ENCODE measurements around the gene ASTN2. TPM values are rescaled to one million over a fixed set of nuclear protein-coding genes. Genes with fewer than 3 reads are reported as not detected.

Gene ASTN2
- total RNA-seq, 2 donors from 2014 or later, result 3.1 to 4.9 TPM

DNA sequence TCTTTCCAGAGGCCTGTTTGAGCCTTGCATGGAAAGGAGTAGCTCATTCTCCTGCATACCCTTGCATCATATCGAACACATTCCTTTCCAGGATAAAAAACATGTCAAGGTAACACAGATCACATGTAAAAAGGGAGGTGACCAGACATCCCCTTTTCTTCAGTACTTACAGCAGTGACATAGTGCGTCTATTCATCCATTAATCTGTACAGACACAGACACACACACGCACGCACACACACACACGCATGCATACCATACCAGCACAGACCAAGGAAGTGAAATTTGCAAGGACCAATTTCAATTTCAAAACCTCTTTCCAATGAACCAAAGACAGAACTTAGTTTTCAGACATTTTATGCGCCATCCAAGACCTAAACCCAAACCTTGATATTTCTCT lies 1005.2 kb downstream of the ASTN2 start:
- no peak for ATAC-seq
- intact Hi-C loops (cut with DNase I, micrococcal nuclease), result no loop called here

DNA sequence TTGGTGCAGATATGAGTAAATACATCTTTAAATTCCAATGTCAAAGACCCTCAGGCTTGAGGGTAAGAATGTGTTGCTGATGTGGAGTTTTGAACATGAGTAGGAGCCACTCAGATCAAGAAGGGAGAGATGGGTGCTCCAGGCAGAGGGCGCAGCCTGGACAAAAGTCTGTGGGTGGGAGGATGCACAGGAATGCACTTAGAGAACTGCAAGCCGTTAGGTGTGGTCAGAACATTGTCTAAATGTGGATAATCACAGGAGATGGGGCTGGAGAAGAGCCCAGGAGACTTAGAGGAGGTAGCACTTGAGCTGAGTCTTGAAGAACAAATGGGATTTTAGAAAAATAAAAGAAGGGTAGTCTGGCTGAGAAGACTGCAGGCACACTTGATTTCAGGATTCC lies 1005.7 kb downstream of the ASTN2 start:
- no peak for ATAC-seq

More for the DNA sequence above, 1005.2 kb downstream of the ASTN2 start:
- no peak for DNase-seq

DNA sequence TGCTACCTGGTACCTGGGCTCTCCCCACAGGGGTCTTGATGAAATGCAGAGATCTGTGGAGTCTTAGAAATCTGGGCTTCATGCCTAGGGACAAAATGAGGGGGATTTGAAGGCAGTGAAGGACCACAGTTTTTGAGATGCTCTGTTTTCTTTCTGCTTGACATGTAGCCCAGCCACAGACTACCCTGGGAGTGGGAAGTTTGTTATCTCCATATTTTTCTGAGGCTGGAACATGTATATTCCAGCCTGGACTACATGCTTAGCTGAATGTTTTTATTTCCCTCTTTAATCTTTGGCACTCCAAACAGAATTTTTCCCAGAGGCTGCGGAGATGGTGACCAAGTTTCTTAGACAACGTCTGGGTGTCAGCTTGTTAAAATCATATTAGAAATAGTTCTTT lies 1008.4 kb downstream of the ASTN2 start:
- DNase-seq, result no peak
- intact Hi-C loops (cut with DNase I, micrococcal nuclease), result no loop called here
- no peak for ATAC-seq

More for the DNA sequence above, 1005.7 kb downstream of the ASTN2 start:
- DNase-seq, result no peak
- intact Hi-C loops (cut with DNase I, micrococcal nuclease), result no loop called here

DNA sequence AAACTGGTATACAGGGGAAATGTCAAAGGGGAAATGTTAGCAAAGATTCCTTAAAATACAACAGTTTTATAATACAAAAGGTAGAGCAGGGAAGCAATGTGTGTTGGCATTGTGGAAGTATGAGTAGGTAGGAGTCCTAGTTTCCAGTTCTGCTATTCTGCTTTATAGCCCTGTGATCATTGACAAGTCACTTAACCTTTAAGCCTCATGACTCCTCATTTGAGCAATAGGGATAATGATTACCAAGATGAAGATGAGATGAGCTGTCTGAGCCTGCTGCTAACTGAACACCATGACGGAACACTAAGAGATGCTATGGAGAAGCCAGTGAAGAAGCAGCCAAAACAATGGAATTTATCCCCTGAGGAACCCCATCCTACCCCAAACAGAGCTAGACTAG lies 1009.5 kb downstream of the ASTN2 start:
- intact Hi-C loops (cut with DNase I, micrococcal nuclease), result no loop called here
- DNase-seq, result no peak

DNA sequence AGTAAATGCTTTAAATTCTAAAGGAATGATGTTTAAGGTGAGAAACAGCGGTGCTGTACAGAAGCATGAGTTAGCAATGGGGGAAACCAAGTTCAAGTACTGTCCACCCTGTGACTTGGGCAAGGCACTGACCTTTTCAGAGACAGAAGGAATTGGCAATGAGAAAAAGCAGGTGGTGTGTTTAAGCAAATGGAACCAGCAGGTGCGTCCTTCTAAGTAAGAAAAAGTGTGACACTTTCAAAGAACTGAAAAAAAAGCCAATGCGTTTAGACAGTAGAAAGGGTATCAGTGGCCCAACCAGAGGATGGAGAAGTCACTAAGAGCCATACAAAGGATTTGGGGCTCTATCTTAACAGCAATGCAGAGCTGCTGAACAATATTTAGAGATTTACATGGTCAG lies 1010.6 kb downstream of the ASTN2 start:
- DNase-seq (no peak), ATAC-seq (no peak)
- intact Hi-C loops (cut with DNase I, micrococcal nuclease), result no loop called here

More for the DNA sequence above, 1009.5 kb downstream of the ASTN2 start:
- ATAC-seq, result no peak

DNA sequence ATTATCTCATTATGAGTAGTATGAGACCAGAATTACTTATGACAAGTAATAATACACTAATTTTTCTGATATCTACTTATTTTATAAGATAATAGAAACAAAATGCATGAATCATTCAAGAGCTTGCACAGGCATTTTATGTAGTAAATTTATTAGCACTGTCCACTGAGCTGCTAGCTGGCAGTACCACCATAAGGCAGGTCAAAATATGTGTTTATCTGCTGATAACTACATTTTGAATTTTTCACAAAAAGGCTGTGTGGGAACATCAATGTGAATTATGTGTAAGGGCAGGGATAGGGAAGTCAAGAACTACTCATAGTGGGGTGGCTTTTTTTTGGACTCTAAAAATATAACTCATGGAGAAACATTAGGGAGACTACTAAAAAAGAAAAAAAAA lies 1011.7 kb downstream of the ASTN2 start:
- ATAC-seq (no peak), DNase-seq (no peak)
- intact Hi-C loops (cut with DNase I, micrococcal nuclease), result no loop called here

DNA sequence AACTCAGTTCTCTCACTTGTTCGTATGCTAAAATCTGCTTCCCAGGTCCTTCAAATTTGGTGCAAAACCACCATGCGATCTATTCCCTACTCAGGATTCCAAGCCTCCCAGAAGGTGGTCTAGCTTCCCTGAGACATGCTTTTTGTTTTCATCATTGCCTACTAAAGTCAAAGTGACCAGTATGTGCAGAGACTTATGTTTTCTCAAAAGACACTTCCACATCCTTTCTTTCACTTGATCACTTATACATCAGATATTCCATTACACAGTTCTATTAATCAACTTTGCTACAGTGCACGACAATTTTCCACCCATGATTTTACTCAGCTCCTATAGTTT lies 1019.2 kb downstream of the ASTN2 start:
- intact Hi-C loops (cut with DNase I, micrococcal nuclease), result no loop called here
- no peak for ATAC-seq
- DNase-seq, result no peak

DNA sequence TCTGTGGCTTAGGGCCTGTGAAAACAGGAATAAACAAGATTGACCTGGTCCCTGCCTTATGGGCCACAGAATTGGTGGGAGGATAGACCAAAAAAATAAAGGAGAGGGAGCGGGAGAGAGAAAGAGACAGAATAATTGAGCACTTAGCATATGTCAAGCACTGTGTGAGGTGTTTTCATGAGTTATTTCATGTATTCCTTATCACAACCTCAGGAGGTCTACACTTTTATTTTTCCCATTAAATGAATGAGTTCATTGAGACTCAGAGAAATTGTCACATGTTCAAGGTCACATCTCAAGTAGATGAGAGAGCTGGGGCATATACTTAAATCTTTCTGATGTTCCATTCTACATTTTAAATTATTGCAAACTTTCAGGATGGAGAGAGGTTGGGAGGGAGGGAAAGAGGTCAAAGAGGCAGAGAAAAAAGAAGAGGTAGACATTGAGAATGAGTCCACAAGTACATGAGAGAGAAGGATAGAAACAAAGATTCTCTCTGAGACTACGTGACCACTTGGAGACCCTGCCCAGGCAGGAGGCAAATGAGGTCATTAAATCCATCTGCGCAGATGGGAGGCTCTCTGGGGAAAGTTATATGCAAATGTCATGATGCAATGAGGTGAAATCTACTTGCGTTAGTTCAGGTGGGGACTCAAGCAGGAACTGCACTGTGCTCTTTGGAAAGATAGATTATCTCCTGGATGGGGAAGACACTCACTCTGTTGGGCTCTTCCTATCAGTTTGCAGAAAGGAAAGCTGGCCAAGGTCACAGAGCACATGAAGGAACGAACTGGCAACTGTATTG lies 1019.8 kb downstream of the ASTN2 start:
- ATAC-seq (no peak), DNase-seq (no peak)
- intact Hi-C loops (cut with DNase I, micrococcal nuclease), result no loop called here

DNA sequence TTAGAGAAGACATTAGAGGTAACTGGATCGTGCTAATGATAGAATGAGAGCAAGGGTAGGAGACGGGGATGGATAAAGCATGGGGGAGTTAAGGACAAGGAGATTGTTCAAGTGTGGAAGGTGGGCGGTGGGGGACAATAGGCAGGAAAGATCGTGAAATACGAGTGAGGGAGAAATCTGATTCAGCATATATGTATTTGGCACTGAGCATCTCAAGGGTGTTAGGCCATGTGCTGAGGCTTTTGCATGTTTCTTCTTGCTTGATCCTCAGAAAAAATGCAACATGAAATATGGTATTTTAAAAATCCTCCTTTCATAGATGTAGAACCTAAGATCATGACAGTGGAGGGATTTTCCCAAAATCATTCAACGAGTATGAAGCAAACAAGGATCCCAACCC lies 1020.8 kb downstream of the ASTN2 start:
- ATAC-seq (no peak), DNase-seq (no peak)
- intact Hi-C loops (cut with DNase I, micrococcal nuclease), result no loop called here

DNA sequence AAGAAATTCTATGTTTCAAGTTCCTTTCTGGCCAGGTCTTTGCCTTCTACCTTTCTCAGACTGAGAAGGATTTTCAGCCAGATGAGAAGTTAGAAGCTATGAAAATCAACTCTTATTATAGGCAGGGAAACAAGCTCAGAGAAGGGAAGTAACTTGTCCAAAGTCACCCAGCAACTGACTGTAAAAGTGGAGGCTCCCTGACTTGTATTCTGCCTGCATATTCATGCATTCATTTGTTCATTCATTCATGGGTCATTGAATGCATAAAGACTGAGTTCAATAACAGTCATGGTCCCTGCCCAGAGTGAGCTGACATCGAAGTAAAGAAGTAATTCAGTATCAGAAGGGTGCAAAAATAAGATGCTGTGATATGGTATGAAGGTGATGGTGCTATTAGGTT lies 1021.7 kb downstream of the ASTN2 start:
- intact Hi-C loops (cut with DNase I, micrococcal nuclease), result no loop called here
- ATAC-seq (no peak), DNase-seq (no peak)

DNA sequence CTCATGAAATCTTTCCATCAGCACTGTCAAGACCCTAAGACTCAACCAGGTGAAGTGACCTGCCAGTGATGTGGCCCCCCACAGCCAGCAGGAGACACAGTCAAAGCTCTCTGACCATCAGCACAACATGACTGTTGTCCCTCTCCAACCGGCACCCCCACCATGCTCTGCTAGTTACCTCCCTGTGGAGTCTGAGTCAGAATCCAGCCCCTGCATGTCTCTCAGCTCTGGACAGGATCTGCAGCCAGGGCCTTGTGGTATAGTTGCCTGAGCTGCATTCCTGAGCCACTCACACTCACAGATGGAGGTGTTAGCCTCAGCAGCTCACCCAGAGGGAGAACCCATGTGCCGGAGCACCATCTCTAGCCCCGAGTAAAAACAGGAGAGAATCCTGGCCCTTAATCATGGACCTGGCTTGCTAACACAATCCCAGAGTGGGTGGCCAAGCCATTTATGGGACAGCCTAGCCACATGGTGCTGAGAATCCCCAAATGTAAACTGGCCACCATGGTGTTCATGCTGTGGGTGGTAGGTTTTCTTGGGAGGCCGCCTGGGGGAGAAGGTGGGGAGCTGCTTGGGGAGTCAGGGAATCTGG lies 1023.5 kb downstream of the ASTN2 start:
- intact Hi-C loops (cut with DNase I, micrococcal nuclease), result no loop called here
- ATAC-seq, result no peak
- DNase-seq, result no peak

DNA sequence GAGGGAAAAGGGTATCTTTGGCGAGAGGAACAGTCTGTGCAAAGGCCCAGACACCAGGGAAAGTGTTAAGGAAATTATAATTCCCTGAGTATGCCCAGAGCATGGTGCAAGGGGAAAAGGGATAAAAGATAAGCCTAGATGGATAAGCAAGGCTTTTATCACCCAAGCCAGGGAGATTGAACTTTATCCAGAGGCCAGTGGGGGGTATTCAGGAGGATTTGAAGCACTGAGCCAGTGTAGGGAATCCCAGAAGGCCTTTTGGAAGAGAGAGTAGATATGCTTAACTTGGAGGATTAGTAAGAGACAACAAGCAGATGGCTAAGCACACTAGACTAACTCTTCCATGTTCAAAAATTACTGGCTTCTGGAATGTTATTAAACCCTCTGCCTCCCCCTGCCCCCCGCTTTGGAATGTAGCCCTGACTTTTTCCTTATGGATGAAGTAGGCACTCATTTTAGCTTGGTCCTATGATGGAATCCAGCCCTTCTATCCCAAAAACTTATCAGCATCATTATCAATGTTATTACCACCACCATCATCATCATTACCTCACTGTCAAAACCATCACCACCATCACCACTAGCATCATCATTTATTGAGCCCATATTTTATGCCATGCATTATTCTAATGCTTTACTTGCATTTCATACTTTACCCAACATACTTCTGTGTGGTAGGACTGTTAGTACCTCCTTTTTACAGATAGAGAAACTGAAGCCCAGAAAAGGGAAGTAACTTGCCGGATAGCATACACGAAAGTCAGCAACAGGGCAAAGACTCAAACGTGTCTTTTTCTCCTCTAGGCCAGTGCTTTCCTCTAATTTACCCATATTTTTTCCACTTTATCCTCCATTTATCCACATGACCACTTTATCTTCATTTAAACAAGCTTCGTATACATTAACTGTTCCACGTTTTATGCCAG lies 1024.3 kb downstream of the ASTN2 start:
- ATAC-seq (no peak), DNase-seq (no peak)
- intact Hi-C loops (cut with DNase I, micrococcal nuclease), result no loop called here

DNA sequence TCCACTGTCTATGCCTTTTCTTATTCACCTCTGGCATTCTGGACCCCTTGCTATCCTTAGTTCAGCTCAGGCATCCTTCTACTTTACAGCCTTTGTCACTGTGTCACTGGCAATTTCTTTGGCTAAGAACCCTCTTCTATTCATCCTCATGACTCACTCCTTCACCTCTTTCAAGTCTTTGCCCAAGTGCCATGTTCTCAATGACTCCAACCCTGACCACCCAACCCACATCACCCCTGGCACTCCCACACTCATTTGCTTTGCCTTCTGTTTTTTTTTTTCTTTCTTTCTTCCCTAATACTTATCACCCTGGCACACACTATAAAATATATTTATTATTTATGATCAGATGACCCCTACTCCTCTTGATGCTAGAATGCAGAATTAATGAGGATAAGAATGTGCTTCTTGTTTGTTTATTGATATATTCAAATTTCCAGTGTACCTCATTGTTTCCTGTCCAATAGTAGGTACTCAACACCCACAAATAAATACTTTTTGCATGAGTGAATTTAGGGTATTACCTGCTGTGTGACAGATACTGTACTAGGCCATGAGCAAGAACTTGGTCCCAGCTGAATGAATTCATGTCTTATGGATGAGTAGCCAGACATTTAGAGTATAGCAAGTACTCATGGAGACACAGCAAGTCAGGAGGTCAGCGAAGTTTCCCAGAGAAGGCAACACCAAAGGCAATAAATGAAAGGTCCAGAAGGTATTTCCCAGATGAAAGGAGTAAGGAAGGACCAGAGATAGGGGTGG lies 1025.1 kb downstream of the ASTN2 start:
- ATAC-seq (no peak), DNase-seq (no peak)
- intact Hi-C loops (cut with DNase I, micrococcal nuclease), result no loop called here

DNA sequence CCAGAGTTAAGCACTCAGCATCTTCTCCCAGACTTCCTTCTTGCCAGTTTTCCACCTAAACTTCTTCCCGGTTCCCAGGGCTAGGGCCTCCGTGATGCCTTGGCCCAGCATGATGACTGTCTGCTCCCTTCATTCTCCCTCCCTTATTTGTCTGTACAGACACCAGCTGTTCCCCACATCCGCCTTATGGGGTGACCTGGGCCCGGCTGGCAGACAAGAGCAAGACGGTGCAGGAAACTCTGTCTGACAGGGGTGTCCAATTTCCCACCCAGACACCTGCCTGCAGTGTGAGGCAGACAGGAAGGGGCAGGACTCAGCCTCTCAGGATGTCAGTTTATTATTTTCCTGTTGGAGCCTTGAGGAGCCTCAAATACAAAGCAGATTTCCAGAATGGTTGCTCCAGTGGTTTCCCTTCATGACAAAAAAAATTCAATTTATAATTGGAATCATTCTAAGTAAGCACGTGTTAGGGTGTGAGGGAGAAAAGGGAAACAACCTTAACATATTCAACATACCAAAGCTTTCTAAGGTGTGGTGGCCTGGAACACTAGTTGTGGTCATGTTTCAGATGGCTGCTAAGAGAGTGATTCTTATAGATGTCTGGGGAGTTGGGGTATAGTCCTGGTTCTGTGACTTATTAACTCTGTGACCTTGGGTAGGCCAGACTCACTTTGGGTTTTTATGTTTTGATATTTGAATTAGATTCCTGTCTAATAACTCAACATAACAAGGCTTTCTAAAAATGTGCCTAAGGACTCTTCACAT lies 1026.7 kb downstream of the ASTN2 start:
- DNase-seq, result no peak
- intact Hi-C loops (cut with DNase I, micrococcal nuclease), result no loop called here
- ATAC-seq, result no peak

DNA sequence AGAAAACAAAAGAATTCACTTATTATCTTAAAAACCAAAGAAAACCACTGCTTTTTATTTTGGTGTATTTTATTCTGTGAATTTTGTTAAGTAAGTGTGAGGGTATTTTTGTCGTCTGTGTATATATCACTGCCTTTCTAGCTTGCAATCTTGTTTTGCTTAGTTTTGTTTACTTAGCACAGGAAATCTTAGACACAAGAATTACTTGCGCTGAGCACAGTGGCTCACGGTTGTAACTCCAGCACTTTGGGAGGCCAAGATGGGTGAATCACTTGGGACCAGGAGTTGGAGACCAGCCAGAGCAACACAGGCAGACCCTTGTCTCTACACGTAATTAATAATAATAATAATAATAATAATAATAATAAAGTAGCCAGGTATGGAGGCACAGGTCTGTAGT lies 1030.9 kb downstream of the ASTN2 start:
- intact Hi-C loops (cut with DNase I, micrococcal nuclease), result no loop called here
- ATAC-seq (no peak), DNase-seq (no peak)

DNA sequence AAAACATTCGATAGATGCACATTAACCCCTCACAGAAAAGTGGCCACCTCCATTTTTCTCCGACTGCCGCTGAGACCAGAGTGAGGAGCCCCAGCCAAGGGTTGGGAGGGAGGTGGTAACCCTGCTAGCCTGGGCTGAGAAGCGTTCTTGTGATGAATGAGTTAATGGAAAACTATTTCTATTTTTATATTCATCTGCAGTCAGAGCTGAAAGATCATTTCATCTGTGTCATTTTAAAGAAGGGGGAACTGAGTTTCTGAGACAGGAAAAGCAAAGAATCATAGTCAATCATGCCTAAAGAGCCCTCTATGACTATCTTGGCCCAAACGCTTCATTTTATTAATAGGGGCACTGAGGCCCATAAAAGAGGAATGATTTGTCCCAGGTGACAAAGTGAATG lies 1031.7 kb downstream of the ASTN2 start:
- DNase-seq, result no peak
- intact Hi-C loops (cut with DNase I, micrococcal nuclease), result no loop called here
- no peak for ATAC-seq

DNA sequence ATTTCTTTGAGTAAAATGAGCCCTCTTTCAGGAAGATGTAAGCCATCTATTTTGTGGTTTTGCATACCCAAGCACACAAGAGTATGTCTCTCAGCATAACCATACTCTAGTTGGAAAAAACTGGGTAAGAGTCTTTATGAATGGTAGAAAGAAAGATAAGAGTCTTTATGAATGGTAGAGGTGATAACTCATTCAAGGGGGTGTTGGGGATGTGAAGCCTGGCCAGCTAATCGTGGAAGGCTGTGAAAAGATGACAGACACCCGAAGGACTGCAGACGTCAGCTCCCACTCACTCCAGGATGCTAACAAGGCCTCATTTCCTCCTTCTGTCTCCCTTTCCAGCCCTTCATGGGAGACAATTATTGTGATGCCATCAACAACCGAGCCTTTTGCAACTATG lies 1032.8 kb downstream of the ASTN2 start:
- DNase-seq (no peak), ATAC-seq (no peak)
- intact Hi-C loops (cut with DNase I, micrococcal nuclease), result no loop called here

DNA sequence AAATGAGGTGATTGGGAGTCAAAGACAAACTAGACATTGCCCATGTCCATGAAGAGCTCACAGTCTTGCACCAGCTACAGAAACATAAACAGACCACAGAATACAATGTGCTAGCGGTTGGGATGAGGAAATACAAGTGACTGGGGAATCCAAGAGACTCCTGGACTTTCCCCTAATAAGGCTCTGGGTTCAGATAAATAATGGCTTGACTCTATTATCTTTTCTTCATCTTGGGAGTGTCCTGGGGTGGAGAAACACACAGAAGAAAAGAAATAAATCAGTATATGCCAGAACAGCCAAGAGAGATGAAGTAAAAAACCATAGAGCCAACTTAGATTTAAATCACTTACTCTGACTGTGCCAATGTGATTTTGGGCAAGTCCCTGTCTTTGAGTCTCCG lies 1033.5 kb downstream of the ASTN2 start:
- DNase-seq (no peak), ATAC-seq (no peak)
- intact Hi-C loops (cut with DNase I, micrococcal nuclease), result no loop called here
